ENCODE results near the gene EFNB1.

EFNB1 gene

GRCh38 chrX:68842781-68843581 is 14.2 kb downstream of the EFNB1 start:
- DNase-seq (ENCODE audit: extremely low read depth in 1 of 2, low read depth in 1 of 2), result no peak

DNA sequence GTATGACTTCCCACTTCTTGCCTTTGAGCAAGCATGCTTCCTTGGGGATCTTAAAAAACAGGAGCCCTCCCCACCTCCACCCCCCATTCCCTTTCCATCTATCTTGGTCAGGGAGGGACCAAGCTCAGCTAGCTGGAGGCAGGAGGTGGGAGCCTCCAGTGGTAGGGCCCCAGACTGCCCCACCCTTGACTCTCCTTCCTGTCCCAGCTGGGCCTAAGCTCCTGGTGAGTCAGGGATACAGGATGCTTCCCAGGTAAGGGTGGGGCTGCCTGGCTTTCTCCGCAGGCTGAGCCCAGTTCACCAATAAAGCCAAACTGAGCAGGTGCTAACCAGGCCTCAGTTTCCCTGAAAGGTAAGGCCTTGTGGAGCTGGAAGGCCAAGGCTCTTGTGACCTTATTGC is 15.2 kb downstream of the EFNB1 start:
- DNase-seq (ENCODE audit: extremely low read depth in 1 of 2, low read depth in 1 of 2), result no peak

DNA sequence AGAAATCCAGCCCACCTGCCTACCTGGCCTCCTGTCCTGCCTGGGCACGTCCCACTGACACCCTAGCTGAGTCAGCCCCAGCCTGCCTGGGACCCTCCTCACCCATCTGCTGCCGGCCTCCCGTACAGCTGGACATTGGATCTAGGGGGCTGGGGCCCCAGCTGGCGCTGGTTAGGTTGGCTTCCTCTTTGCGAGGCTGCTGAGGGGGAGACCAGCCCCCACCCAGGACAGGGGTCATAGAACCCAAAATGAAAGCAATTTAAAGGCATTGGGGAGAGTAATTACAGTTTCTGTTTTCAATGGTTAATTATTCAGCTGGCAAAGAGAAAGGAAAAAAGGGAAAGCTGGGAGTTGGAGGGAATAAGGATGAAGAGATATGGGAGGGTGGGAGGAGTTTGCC is 15.8 kb downstream of the EFNB1 start:
- no peak for DNase-seq (ENCODE audit: extremely low read depth in 1 of 2, low read depth in 1 of 2)

GRCh38 chrX:68846536-68846935 is 17.7 kb downstream of the EFNB1 start:
- no peak for DNase-seq (ENCODE audit: extremely low read depth in 1 of 2, low read depth in 1 of 2)

GRCh38 chrX:68847172-68847571 is 18.4 kb downstream of the EFNB1 start:
- no peak for DNase-seq (ENCODE audit: extremely low read depth in 1 of 2, low read depth in 1 of 2)

- no peak for DNase-seq (ENCODE audit: extremely low read depth in 1 of 2, low read depth in 1 of 2)
These were observed 19.5 kb downstream of the EFNB1 start for GRCh38 chrX:68848189-68848940.

GRCh38 chrX:68851082-68851481 is 22.3 kb downstream of the EFNB1 start:
- no peak for DNase-seq (ENCODE audit: extremely low read depth in 1 of 2, low read depth in 1 of 2)

DNA sequence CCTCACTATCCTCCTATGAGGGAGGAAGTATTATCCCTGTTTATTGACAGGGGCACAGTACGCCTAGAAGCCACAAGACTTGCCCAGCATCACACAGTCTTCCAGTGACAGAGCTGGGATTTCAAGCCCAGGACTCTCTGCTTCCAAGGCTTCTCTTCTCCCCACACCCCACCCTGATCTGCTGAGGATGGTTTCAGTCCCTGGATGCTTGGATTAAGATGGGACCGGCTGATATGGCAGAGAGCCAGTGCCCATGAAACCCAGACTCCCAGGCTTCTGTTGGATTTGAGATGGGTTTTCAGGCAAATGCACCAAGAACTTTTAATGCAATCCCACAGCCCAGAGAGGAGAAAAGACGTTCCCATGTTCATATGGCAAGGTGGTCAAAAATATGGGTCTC is 23.2 kb downstream of the EFNB1 start:
- no peak for DNase-seq (ENCODE audit: extremely low read depth in 1 of 2, low read depth in 1 of 2)

GRCh38 chrX:68853665-68854251 is 24.9 kb downstream of the EFNB1 start:
- no peak for DNase-seq (ENCODE audit: extremely low read depth in 1 of 2, low read depth in 1 of 2)

DNA sequence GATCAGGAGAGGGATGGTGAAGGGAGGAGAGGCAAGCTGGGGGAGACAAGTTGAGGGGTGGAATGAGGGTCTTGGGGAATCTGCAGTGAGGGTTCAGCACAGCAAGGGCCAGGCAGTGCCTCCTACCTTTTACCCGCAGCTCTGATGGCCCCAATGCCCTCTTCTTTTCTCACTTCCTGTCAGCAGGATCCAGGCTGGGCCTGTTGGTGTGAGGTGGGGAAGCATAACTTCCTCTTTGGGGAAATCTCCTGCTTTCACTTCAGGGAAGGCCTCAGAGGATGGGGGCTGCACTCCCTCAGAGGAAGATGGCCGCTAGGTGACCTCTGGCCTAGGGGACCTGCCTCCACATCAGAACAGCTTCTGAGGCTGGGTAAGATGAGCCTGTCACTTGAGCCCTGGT is 36.5 kb downstream of the EFNB1 start:
- no peak for DNase-seq (ENCODE audit: extremely low read depth in 1 of 2, low read depth in 1 of 2)

DNA sequence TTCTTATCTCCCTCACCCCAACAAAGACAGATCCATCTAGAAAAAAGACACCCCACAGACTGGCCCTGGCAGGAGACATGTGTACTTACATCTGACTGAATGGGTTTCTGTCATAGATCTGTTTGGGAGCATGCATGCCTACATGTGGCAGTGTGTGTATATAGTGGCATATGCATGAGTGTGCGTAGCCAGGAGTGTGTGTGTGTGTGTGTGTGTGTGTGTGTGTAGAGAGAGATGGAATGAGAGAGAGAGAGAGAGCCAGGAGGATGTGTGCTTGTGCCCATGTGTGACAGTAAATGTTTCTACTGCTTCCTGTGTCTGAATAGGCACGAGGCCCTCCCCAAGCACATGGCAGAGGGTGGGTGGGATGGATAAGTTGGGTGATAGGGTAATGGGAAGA is 37.1 kb downstream of the EFNB1 start:
- DNase-seq (ENCODE audit: extremely low read depth in 1 of 2, low read depth in 1 of 2), result no peak

GRCh38 chrX:68867458-68868112 is 38.8 kb downstream of the EFNB1 start:
- DNase-seq (ENCODE audit: extremely low read depth in 1 of 2, low read depth in 1 of 2), result no peak

- DNase-seq (ENCODE audit: extremely low read depth in 1 of 2, low read depth in 1 of 2), result no peak
These were observed 39.5 kb downstream of the EFNB1 start for GRCh38 chrX:68868316-68868715.

DNA sequence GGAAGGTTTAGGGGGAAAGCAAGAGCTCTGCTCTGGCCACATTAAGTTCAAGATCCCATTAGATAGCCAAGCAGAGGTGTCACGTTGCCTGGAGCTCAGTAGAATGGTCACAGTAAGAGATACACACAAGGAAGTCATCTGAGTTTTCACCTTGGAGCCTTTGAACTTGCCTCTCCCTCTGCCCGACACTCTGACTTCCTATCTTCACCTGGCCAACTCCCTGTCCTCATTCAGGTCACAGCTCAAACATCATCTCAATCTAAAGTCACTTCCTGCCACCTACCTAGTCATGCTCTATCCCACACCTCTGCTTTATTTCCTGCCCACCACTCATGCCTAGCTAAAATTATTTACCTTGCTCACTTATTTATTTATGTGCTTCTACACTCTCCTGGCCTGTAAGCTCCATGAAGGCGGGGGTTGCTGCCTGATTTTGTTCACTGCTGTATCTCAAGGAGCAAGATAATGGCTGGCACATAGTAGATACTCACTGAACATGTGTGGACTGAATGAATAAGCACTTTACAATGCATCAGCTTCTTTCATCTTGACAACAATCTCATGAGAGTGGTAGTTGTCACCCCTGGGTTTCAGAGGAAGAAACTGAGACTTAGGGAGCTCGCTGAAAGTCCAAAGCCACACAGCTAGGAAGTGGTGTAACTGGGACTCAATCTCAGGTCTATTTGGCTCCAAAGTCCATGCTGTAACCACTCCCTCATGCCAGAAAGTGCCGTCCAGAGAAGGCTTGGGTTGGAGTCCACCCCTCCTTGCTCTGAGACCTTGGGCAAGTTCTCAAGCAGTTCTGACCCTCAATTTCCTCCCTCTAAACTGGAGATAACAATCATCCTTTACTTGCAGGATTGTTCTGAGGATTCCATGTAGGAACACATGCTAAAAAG is 40.3 kb downstream of the EFNB1 start:
- no peak for DNase-seq (ENCODE audit: extremely low read depth in 1 of 2, low read depth in 1 of 2)

- DNase-seq (ENCODE audit: extremely low read depth in 1 of 2, low read depth in 1 of 2), result no peak
These were observed 41.5 kb downstream of the EFNB1 start for GRCh38 chrX:68870357-68870756.

GRCh38 chrX:68872171-68872570 is 43.4 kb downstream of the EFNB1 start:
- no peak for DNase-seq (ENCODE audit: extremely low read depth in 1 of 2, low read depth in 1 of 2)

GRCh38 chrX:68874076-68874475 is 45.3 kb downstream of the EFNB1 start:
- DNase-seq (ENCODE audit: extremely low read depth in 1 of 2, low read depth in 1 of 2), result no peak

DNA sequence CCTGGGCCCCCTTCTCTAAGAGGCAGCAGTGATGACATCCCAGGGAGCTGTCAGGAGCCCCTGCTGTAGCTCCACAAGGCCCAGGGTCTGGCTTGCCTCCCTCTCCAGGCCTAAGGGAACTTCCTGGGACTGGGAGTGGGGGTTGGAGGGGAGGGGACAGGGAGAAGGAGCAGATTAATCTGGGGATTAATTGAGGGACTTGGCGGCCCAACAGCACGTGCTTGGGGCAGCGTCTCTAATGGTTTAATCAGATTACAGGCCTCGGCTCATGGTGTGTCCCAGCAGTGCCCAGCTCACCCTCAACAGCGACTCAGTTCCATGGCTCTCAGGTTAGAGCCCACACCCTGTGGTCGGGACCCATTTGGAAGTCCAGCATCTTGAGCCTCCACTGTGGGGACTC is 47.9 kb downstream of the EFNB1 start:
- DNase-seq (ENCODE audit: extremely low read depth in 1 of 2, low read depth in 1 of 2), result no peak

DNA sequence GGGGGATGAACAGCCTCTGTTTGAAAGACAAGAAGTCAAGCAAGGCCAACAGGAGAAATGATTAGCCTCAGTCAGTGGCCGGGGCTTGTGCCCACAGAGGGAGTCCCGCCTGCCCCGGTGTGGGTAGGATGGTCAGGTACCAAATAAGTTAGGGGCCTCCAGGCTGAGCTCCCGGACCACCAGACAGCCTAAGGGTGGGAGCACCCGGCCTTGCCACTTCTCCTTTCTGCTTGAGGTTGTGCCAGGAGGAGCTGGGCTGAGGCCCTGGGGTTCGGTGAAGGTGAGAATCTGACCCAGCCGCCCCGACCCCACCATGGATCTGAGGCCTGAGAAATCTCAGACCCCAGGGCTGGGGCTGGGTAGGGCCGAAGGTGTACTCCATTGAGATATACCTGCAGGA is 48.8 kb downstream of the EFNB1 start:
- DNase-seq (ENCODE audit: extremely low read depth in 1 of 2, low read depth in 1 of 2), result no peak

DNA sequence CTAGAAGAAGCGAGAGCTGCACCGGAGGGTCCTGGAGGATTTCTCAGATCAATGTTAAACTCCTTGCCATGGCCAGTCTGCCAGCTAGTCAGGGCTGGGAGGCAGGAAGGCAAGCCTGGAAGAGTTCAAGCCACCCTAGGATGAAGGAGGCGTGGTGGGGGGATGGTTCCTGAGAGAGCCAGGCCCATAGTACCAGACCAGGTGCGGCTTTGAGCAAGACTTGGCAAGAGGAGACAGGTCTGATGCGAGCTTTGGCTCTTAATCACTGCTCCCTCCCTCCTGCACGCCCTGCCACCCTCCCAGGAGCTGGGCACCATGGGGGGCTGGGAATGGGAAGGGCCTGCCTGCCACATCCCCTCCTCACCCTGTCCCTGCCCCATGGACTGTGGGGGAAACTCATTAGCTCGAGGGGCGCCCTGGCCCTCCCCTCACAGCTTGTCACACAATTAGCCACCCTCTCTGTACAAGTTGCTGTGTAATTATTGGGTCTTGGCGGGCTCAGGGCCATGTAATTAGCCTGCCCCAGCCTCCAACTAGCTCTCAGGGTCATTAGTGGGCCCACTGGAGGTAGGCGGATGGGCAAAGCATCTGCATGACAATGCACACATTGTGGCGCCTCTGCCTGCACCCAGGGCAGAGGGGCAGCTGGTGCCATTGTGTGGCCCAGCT is 50.3 kb downstream of the EFNB1 start:
- DNase-seq (ENCODE audit: extremely low read depth in 1 of 2, low read depth in 1 of 2), result no peak

Measured in activated CD8-positive, alpha-beta memory T cell treated with anti-CD3 and anti-CD28 coated beads for 1 hour (primary cell).